GM12875 (cell line): ENCODE measurements around the gene PAX3.
A peak's percentile ranks its signal among the peaks of the same experiment; 100 is the strongest.

ENCODE experiments used
- H3K4me3 ChIP-seq: one replicate; pipeline ENCODE4 v1.5.1; 2011; ENCODE audit warnings: low read depth, low read length, control low read depth
- TF ChIP-seq, protein P1 (sequence below): IDR thresholded peaks from 2 replicates; pipeline ENCODE4 v1.5.1; 2011; ENCODE audit warnings: low read depth, mild to moderate bottlenecking, control low read depth, inconsistent platforms, low read length, moderate library complexity, borderline replicate concordance; ENCODE audit not compliant: insufficient read depth

PAX3 gene

GRCh38 chr2:222310747-222311318, 12.0 kb upstream of the PAX3 start:
- TF ChIP-seq, protein P1, sequence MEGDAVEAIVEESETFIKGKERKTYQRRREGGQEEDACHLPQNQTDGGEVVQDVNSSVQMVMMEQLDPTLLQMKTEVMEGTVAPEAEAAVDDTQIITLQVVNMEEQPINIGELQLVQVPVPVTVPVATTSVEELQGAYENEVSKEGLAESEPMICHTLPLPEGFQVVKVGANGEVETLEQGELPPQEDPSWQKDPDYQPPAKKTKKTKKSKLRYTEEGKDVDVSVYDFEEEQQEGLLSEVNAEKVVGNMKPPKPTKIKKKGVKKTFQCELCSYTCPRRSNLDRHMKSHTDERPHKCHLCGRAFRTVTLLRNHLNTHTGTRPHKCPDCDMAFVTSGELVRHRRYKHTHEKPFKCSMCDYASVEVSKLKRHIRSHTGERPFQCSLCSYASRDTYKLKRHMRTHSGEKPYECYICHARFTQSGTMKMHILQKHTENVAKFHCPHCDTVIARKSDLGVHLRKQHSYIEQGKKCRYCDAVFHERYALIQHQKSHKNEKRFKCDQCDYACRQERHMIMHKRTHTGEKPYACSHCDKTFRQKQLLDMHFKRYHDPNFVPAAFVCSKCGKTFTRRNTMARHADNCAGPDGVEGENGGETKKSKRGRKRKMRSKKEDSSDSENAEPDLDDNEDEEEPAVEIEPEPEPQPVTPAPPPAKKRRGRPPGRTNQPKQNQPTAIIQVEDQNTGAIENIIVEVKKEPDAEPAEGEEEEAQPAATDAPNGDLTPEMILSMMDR: no peak
- H3K4me3 ChIP-seq: no peak overlapping the region

DNA sequence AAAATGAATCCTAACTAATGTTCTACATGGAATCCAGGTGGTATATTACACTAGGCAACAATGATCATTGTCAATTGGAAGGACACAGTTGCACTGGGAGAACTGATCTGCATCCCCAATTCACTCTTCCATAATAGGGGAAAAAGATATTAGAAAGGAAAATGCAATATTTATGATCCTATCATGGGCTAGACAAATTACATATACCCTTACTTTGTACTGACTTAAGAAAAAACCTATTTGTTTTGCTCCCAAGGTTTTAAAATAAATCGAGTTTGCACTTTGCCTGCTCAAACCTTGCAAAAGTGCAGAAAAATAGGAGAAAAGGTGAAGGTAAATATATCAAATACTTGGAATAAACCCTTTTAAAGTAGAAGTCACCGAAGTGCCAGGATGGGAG, 11.0 kb upstream of the PAX3 start:
- no peak overlapping the region for H3K4me3 ChIP-seq
- TF ChIP-seq, protein P1: no peak

DNA sequence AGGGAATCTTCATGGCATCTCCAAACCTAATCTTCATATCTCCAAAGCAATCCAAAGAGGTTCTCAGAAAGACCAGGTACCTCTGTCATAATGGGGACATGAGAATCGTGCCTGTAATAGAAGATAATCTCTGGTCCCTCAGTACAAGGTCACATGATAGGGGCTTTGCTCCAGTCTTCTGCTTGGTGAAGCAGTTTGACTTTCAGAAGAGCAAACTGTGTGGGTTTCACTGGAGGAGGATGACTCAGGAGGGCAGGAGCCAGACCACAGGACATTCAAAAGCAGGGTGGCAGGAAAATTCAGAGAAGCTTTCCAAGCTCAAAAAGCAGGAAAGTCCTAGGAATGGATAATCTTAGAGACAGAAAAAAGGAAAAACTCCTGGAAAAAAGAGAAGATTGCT, 10.6 kb upstream of the PAX3 start:
- TF ChIP-seq, protein P1: no peak
- no peak overlapping the region for H3K4me3 ChIP-seq

GRCh38 chr2:222307978-222308730, 9.4 kb upstream of the PAX3 start:
- H3K4me3 ChIP-seq: no peak overlapping the region
- TF ChIP-seq, protein P1: no peak

DNA sequence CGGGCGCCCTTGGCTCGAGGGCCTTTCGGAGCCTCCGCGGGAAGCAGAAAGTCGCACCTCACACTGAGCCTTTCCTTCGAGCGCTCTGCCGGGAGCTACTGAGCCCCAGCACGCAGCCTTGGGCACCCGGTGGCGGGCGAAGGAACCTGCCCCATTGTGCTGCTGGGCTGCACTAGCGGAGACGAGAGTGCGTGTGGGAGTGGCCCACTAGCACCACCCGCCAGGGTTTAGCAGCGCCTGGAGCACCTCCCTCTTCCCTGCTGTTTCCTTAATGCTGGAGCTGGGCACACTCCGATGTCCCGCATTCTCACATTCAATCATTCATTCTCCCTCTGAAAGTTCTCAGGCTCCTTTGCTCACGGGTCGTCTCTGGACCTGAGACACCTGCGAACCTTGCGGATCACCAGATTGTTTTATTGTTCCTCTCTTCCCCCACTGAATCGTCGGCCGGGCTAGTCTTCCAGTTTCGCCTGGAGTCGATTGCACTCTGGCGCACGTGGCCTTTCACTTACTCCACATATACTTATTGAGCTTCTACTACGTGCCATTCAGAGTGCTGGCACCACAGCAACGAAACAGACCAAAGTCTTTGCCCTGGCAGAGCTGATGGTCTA, 8.5 kb upstream of the PAX3 start:
- TF ChIP-seq, protein P1: no peak
- no peak overlapping the region for H3K4me3 ChIP-seq

DNA sequence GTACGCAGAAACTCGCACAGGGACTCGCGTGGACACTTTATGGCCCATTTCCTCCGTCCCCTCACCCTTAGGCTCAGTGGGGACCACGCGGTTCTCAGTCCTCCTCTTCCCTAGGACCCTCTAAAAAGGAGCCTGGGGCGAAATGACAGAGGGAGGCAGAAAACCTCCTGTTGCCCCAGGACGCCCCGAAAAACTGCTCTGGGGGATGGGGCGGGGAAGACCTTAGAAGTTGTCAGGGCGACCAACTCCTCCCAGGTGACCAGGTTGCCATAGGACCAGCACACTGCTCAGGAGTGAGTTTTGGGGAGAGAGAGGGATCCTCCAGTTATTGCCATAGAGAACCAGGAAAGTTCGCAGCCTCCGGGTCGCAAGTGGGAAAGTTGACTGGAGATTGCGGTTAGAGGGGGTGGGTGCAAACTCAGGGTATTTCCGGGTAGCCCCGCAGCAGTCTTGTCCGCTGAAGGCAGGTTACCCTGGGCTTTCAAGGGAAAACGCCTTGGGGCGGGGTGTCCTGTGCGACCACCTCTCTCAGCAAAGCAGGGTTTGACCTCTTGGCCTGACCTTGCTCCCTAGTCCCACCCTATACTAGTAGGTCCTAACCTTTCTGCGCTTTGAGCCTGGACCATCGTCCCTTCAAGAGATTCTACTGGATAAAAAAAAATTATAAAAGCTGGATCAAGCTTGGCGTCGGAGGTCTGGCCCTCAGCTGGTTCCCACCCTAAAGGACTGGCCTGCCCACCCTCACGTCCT, 7.8 kb upstream of the PAX3 start:
- peak overlapping the region; percentile 43 for H3K4me3 ChIP-seq
- TF ChIP-seq, protein P1: no peak
